GM19099 (cell line): Measurements from ENCODE around the gene PMPCA.

Experiments
- POLR2A ChIP-seq: IDR thresholded peaks from 3 replicates; pipeline ENCODE4 v1.6.1; 2011; ENCODE audit warnings: low read depth; ENCODE audit not compliant: insufficient read length; ENCODE audit errors: extremely low read depth

The PMPCA gene

GRCh38 chr9:136410500-136411287 lies at the start of gene PMPCA, which contains the start of gene ENTR1:
Gene PMPCA, plus strand, starts transcription at chr9:136410658. Its CDS starts 11 bp downstream, at chr9:136410669.
Gene ENTR1, minus strand, starts transcription at chr9:136410614. Its CDS starts 217 bp downstream, at chr9:136410397.
- TF ChIP-seq POLR2A = peak; percentile 96

DNA sequence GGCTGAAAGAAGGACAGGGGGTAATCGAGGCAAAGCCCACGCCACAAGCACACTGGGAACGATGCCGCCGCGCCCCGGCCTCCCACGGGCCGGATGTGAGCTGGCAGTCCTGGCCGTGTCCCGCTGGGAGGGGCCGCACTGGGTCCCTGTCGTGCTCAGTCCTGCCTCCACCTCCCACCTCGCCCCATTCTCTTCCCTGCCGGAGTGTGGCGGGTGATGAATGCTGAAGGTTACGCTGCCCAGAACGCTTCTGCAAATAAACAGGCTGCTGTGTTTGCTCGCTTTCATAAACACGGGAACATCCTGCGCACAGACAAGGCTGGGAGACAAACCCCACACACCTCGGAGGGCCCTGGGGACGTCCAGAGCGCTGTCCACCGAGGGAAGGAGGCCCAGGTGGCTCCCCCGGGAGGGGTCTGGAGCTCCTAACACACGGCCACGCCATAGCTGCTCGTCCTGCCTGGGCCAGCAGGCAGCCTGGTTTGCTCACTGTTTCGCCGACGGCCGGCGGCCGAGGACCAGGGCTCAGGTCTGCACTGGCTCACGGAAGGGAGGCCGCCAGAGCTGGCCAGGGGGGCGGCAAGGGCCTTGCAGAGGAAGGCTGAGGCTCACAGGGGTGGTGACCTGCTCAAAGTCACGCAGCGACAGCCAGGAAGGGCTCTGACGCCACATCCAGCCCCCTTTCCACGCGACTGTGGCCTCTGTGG lies 49.3 kb upstream of the PMPCA start:
- TF ChIP-seq POLR2A = no peak

- no peak for TF ChIP-seq POLR2A
Observed at GRCh38 chr9:136361754-136362449, 48.6 kb upstream of the PMPCA start.

DNA sequence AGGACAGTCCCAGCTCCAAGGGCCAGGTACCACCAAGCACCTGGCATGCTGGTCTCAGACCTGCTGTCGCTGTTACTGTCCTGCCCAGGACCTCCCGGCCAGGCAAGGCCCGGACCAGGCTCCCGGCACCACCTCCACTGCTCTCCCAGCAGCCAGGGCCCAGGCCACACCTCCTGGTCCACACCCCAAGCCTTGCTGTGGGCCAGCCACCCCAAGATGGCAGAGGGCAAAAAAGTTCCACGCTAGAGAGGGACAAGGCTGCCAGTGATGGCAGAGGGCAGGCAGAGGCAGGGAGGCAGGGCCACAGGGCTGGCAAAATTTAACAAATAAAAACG lies 48.0 kb upstream of the PMPCA start:
- no peak for TF ChIP-seq POLR2A

DNA sequence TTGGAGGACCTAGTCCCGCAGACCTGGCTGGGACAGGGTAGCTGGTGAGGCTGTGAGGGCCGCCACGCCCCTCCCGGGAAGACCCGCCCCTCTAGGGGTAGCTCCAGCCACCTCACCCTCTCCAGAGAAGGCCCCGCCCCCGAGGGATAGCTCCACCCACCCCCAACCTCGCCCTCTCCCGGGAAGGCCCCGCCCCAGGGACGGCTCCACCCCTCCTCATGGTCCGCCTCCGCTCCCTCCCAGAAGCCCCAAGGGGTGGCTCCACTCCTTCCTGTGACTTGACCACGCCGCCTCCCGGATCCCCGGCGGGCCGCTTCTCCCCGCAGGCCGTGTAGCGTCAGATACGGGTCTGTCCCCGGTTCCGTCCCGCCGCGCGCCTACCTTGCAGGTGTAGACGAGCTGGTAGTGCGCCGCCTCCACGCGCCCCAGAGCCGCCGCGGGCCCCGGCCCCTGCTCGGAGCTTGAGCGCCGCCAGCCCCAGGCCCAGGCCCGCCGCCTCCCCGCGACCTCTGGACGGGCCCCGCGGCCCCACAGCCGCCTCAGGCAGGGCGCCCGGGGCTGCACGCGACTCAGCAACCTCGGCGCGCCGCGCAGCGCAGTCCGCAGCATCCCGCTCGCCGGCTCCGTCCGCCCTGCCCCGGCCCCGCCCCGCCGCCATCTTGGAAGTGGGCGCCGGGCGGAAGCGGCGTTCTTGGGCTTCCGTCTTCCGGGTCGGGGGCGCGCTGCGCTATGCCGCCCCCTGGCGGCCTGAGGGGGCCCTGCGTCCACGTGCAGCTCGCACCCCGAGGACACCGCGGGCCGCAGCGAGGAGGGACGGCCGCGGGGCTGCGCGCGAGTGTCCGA lies 47.1 kb upstream of the PMPCA start, which contains the start of gene DNLZ:
TSS of gene DNLZ (minus strand) at position 639 of the 843 bp plus-strand sequence. CDS start at position 609, 30 bp downstream.
- peak; percentile 80 for TF ChIP-seq POLR2A

- TF ChIP-seq POLR2A = no peak
Observed at GRCh38 chr9:136363949-136364748, 46.3 kb upstream of the PMPCA start.

GRCh38 chr9:136364942-136365774 lies 45.3 kb upstream of the PMPCA start:
- TF ChIP-seq POLR2A = no peak

DNA sequence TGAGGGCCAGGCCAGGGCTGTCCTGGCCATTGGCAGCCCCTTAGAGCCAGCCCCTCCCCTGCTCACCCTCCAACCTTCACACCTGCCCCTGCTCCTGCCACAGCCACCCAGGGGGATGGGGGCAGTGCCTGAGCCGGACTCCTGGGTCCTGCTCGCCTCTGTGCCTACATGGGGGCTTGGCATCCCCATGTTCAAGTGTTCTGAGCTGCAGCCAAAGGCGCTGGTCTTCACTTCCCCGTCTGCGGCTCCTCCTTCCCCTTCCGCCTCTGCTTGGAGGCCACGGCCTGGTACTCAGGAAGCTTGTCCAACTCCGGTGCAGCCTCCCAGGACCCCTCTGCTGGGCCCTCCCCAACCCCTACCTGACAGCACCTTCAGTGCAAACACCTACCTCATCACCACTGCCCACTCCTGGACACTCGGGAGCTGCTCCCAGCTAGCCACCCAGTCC lies 44.7 kb upstream of the PMPCA start:
- no peak for TF ChIP-seq POLR2A

DNA sequence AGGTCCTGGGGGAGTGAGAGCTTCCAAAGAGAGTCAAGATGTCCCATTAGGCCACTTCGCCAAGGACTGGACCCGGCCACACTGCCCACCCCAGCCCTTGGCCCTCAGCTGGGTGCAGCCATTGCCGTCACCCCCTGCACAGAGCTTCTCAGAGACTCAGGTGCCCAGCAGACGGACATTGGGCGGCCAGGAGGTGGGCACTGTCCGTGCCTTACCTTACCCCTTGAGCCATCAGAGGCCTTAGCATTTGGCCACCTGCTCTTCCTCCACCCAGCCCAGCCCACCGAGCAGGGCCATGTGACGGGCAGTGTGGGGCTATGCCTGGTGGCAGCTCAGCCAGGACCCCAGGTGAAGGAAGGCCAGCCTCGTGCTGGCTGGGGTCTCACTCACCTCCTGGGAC lies 43.6 kb upstream of the PMPCA start:
- TF ChIP-seq POLR2A = no peak

DNA sequence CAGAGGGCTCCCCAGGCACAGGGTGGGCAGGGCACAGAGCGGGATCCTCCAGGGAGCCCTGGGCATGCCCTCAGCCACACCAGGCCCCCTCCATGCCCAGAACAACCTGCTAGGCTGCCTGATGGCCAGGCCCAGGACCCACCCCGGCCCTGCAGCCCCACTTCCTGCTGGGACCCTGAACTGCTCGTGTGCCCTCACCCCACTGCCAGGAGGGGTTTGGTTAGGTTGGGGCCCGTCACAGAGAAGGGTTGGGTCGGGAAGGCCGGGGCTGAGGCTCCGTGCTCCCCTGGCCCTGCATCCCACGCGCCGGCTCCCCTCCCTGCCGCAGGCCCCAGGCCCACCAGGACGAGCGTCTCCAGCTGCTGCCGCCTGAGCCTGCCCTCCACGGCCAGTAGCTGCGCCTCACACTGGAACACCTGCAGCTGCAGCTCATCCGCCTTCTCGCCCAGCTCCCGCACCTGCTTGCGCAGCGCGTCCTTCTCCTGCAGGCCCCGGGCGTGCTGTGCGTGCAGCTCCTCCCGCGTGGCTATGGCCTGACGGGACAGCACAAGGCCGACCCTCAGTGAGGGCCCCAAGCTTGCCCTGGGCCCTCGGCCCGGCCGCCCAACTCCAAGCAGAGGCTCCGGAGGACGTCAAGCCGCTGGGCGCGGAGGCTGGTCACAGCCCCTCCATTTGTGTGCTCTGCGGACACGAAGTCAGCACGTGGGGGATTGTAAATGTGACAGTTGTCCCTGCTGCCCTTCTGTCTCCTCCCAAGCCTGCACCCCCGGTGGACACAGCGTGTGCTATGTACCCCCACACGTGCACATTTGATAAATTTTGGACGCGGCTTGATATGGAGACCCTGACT lies 42.9 kb upstream of the PMPCA start:
- no peak for TF ChIP-seq POLR2A

- TF ChIP-seq POLR2A = no peak
Observed at GRCh38 chr9:136368190-136368589, 42.3 kb upstream of the PMPCA start.

GRCh38 chr9:136370037-136370436 lies 40.4 kb upstream of the PMPCA start:
- no peak for TF ChIP-seq POLR2A
